ENCODE data around the gene IRF5.

The IRF5 gene

DNA sequence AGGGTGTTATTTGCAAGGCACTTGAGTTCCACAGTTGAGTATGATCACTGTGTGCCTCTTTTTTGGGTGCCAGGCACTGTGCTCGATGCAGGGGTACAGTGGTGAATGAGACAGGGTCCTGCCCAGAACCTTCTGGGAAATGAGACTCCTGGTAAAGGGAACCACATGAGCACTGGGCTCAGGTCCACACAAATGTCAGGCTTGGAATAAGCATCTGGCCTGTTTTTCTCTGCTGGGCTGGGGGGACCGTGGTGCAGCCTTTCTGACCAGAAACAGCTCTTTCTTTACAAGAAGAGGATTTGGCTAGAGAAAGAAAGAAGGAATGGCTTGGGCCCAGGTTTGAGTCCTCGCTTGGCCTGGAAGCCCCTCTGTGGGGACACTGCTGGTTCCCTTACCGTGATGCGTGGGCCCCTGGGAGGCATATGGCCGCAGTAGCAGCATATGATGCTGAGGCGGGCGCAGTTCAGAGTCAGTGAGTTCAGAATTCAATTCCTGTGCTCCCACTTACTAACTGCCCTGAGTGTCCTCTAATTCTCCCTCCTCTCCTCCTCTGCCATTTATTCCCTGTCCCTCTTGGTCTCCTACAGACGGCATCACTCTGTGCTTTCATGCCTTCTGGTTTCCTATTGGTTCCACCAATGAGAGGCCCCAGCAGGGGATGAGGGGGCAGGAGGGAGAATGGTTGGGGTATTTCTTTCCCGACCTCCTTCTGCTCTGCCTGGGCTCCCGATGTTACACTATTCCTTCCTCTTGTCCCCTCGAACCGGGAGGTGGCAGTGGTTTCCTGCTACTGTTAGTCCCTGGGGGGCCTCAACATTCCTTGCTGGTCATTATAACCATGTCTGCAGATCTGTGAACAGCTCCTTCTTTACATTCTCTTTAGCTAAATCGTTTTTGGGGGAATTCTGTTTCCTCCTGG, 17.6 kb upstream of the IRF5 start:
- DNase-seq (ENCODE audit: low read depth in 3 of 3, low spot score in 1 of 3), result no peak

DNA sequence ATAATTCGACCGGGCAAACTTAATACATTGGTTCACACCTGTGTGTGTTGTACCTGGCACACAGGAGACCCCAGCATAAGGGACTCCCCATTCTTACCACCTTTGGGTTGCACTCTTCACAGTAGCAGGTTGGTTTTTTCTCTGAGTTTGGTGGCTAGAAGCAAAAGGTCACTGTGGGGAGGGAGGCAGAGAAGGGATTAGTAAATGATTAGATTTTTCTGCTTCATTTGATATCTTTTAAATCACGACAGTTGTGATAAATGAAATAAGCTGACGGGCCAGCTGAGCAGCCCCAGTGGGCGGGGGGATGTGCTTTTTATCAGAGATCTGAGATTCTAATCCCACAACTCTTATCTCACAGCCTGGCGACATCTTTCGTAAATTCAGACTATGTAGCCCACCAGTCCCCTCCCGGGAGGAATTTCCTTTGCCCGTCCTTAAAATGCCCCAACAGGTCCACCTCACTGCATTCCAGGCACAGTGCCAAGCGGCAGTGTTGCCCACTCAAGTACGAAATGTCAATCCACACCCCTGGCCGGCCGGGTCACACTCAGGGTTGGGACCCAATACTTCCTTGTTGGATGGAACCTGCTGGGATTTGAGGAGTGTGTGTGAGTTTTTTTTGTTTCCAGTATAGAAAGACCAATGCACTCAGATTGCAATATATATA, 16.7 kb upstream of the IRF5 start:
- DNase-seq (ENCODE audit: low read depth in 3 of 3, low spot score in 1 of 3), result no peak

DNA sequence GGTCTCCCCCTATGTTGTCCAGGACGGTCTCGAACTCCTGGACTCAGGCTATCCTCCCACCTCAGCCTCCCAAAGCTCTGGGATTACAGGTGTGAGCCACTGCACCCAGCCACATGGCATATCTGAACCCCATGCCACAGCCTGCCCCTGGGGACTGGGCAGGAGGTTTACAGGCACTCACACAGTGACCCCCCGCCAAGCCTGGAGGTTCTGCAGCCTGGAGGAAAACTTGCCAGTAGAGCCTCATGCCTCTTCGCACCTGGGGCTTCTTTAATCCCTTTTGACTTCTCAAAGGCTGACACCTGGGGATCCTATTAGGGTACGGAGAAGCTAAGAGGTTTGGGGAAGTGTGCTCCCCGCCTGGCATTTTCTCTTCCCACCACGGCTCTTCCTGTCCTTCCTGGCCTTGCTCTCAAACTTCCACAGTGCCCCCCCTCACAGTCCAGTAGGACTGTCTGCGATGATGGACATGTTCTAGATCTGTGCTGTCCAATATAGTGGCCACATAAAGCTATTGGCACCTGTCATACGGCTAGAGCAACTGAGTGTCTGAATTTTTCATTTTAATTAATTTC, 15.8 kb upstream of the IRF5 start:
- no peak for DNase-seq (ENCODE audit: low read depth in 3 of 3, low spot score in 1 of 3)

DNA sequence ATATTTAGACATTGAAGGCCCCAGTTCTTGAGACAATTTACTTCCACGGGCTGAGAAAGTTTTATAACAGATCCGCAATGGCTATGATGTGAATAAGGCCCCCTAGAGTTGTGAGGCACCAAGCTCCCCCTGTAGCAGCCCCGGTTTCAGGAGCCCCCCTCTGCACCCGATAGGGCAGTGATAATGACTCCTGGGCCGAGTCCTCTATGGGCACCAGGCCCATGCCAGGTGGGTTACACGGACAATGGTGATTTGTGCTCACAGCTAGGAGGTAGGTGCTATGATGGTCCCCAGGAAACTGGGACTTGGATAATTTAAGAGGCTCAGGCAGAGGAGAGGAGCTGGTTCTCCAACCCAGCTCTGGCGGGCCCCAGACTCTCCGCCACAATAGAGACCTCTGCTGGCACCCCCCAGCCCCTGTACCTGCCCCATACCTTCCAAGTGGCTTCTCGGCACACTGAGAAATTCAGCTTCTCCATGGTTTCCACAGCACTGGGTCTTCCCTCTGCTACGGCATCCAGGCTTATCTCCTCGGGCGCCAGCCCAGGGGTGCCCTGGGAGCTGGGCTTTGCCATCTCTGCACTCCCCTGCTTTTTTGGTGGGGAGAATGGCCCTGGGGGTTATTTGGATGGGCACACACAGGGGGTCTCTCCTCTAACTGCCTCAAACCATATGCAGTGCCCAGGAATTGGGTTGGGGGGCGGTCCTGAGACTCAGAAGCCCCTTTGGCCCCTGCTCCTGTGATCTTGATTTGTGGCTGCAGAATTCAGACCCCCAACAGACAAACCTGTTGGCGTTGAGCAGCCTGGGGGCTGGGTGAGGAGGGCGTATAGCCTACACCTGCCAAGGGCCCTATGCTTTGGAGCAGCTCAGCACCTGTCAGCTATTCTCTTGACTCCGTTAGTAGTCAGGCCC, 15.0 kb upstream of the IRF5 start:
- no peak for DNase-seq (ENCODE audit: low read depth in 3 of 3, low spot score in 1 of 3)

DNA sequence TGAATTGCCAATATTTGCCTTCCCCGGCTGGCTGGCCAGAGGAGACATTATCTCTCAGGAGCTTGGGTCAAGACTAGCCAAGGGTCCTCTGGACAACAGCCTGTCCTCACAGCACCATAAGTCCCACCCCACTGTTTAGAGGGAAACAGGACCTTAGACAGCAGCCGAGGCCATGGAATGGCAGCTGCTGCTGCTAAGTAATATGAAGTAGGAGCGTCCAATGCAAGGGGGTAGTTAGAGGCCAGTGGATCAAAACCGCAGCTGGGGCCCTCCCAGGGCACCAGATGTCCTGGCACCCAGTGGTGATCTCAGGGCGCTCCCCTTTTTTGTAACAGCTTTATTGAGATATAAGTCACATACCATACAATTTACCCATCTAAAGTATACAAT, 14.3 kb upstream of the IRF5 start:
- no peak for DNase-seq (ENCODE audit: low read depth in 3 of 3, low spot score in 1 of 3)

DNA sequence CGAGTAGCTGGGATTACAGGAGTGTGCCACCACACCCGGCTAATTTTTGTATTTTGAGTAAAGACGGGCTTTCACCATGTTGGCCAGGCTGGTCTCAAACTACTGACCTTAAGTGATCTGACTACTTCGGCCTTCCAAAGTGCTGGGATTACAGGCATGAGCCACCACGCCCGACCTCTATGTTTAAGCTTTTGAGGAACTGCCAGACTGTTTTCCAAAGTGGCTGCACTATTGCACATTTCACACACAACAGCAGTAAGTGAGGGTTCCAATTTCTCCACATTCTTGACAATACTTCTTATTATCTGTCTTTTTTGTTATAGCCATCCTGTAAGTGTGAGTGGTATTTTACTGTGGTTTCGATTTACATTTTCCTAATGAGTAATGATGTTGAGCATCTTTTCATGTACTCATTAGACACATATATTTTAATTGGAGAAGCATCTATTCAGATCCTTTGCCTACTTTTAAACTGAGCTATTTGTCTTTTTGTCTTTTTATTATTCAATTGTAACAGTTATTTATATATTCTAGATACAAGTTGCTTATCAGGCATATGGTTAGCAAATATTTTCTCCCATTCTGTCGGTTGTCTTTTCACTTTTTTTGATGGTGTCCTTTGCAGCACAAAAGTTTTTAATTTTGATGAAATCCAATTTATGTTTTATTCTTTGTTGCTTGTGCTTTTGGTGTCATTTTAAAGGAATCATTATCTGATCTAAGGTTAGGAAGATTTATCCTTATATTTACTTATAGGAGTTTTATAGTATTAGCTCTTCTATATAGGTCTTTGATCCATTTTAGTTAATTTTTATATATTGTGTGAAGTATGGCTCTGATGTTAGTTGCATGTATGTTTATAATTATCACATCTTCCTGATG, 12.8 kb upstream of the IRF5 start:
- no peak for DNase-seq (ENCODE audit: low read depth in 3 of 3, low spot score in 1 of 3)

DNA sequence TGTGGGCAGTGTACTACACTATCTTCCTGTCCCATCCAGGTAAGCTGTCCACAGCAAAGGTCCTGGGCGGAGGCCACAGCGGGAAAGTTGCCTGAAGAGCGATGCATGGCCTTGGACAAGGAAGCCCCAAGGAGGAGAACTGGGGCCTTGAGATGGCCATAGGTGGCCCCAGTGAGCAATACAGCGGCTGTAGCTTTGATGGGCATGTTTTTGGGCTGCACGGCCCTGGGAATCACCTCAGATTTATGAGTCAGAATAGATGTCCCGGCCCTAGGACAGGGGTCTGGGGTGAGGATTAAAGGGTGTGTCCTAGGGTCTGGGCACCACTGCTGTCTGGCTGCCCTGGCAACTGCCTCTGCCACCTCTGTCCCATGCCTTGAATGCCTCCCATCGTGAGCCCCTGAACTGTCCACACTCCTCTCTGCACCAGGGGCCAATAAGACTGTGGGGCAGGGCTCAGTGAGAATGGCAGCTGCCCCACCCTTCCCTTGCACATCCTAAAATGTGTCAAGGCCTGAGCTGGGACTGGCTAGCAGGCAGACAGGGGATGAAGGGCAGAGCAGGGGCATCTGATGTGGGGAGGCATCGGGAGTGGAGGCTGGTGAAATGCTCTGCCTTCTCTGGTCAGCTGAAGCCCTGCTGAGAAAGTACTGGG, 9.4 kb upstream of the IRF5 start:
- no peak for DNase-seq (ENCODE audit: low read depth in 3 of 3, low spot score in 1 of 3)

DNA sequence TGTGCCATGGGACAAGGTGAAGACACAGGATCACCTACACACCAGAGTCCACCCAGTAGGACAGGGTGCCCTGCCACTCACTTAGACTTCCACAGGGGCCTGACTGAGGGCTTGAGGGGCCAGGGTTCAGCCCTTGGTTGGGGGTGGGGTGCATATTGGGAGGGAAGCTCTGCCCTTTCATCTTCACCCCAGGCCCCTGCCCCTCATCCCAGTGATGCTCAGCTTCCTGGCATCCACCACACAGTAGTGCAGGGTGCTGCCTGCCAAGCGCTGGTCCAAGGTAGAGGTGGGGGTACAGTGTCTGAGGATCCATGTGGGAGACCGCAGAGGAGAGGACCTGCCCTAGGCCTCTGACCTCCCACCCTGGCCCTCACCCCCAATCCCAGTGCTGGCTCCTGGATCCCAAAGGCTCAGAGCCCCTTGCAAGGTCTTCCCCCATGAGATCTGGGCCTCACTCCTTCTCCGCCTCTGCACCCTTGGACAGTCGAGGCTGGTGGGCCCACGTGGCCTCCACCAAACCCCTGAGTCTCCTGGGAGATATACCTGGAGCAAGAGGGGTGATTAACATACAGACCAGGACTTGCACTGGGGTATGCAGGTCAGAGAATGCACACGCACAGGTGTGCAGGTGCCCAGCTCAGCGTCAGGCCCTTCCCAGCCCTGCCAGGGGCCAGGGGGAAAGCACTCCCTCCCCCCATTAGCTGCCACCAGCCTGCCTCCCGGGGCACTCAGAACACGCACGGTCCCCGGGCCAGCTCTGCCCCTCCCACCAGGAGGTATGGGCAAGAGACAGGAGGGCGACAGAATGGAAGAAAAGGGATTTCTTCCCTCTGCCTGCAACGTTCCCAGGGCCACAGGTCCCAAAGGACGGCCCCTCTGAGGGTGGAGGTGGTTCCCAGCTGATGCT, 8.6 kb upstream of the IRF5 start:
- DNase-seq (ENCODE audit: low read depth in 3 of 3, low spot score in 1 of 3), result no peak

DNA sequence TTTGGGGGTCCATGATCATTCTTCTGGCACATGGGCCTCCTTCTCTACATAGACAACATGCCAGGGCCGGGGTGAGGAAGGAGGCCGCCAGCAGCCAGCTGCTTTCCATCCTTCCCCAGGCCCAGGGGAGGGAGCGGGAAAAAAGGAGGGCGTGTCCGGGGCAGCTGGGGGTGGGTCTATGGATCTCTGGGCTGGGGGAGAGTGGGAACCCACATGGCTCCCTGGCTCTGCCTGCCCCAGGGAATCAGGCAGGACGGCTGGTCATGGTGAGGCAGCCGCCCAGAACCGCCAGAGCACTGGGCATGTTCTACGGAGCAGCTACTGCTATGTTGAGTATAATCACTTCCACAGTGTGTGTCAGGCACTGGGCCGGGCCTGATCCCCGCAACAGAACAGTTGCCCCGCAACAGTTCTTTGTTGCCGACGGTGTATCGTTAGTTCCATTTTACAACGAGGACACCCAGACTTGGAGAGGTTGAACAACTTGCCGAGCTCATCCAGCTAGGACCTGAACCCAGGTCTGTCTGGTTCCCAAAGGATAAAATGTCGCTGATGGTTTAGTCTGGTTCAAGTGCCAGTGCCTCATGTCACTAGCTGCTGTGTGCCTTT, 6.4 kb upstream of the IRF5 start:
- DNase-seq (ENCODE audit: low read depth in 3 of 3, low spot score in 1 of 3), result no peak

DNA sequence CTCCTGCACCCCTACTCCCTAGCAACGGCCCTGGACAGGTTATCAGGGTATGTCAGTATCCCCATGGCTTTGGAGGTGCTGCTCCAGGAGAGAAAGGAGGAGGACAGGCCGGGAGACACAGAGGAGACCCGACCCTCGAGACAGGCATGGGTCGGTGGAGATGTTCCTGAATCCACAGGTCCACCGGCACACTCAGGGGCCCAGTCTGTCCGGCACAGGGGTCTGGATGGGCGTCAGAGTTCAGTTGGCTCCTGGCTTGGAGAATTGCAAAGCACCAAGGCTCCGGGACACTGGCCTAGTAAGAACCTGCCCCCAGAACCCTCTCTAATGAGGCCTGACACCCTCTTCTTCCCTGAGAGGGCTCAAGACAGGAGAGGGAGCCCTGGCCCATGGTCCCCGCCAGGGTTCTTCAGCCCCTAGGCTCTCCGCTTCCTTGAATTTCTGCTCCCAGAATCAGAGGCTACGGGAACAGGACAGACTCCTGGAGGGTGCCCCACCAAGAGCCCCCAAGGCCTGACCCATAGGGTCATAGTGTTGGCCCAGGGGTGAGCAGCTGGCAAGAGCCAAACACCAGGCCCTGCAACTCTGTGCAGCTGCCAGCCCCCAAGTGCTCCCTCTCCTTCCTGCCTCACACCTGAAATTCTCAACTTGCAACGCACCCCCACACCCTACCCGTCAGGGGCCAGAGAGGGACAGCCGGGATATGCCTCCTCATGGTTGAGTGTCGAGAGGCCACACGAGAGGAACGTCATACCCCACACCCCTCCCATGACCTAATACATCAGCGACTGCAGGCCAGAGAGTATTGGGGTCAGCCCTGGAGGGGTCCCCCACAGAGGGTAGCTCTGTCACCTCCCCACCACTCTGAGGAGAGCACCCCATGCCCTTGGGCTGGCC, 5.5 kb upstream of the IRF5 start:
- DNase-seq (ENCODE audit: low read depth in 3 of 3, low spot score in 1 of 3), result no peak

DNA sequence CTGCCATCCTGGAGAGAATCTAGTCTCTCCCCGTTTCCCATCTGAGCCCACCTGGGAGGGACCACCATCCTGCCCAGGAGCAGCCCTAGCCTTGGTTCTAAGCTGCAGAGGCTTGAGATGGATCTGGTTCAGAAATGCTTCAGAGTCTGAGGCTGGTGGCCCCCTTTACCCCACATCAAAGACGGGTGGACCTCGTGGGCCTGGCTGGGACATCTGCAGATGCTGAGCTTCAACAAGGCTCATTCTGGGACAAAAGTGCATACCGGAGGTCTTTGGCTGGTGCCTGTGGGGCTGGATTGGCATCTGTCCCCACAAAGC, 4.9 kb upstream of the IRF5 start:
- DNase-seq (ENCODE audit: low read depth in 3 of 3, low spot score in 1 of 3), result no peak

DNA sequence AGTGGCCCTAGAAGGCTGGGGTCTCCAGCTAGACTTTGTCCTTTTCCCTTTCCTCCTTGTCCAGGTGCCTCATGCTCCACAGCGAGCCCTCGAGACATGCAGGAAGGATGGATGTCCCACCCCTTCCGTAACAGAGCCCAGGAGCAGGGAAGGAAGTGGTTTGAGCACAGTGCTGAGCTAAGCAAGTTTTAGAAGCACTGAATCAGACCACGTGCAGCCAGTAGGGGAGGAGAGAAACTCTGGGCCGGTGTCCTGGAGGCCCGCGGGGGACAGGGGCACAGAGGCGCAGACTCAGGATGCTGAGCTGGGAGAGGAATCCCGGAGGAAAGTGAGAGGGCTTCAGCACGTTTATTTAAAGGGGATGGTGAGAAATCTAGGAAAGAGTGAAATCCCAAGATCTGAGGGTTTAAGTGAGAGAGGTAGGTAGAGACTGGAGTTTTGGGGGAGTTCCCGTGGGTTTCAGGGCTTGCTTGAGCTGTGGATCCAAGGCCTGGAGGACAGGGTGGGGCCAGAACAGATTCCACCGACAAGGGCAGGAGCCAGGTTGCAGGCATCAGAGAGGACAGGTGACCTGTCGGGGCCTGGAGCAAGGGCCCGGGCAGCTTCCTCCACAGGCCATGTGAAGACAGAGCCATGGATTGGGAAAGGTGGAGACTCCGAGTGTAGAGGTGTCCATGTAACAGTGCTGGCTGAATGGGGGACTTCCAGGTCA, 4.4 kb upstream of the IRF5 start:
- DNase-seq (ENCODE audit: low read depth in 3 of 3, low spot score in 1 of 3), result no peak

DNA sequence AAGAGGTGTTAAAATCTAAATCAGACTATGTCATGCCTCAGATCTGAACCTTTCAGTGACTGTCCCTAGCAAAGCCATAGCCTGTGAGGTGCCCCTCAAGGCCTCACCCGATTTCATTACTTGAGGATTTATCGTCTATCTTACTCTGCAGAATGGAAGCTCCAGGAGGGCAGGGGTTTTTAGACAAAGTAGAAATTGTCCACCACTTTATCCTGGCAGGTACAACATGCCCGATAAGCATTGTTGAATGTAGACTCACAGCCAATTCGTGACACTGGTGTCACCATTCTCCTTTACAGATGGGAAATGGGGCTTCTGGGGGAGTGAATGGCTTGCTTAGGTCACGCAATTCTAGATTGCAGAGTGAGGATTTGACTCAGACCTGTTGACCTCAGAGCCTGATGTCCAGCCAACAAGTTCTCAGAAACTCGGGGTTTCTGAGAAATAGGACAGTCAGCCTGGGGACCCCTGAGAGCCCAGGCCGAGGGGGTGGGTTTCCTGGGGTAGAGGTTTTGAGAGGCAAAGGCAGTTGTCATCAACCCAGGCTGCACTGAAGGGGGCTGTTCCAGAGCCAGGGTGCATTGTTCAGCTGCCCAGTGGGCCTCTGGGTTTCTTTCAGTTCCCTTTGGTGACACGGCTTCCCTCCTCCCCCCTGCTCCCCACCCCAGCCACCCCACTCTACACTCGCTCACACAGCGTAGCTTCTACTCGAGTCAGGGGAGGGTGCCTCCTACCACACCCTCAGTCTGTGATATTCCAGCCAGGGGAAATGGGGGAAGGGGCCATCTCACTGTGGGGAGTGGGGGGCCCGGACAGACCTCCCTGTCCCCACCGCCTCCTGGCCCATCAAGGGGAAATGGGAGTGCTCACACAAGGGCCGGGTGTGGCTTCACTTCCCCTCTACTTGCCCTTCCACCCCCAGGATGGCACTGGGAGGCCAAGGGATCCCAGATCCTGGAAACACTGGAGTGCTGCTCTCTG, 3.1 kb upstream of the IRF5 start:
- no peak for DNase-seq (ENCODE audit: low read depth in 3 of 3, low spot score in 1 of 3)

DNA sequence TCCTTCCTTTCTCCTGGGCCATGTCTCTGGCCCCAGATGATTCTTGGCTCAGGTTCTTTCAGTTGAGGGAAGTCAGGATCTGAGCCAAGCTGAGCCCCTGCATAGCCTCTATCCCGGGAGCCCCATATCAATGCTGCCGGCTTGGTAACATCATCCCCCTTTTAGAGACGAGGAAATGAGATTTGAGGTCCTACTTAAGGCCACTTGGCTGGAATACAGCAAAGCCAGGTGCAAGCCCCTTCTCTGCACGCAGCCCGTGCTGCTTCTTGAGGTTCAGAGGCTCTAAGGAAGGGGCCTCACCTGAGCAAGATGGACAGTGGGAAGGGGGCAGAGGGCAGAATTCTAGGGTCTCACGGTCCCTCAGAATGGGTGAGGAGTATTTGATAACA, 2.4 kb upstream of the IRF5 start:
- no peak for DNase-seq (ENCODE audit: low read depth in 3 of 3, low spot score in 1 of 3)

DNA sequence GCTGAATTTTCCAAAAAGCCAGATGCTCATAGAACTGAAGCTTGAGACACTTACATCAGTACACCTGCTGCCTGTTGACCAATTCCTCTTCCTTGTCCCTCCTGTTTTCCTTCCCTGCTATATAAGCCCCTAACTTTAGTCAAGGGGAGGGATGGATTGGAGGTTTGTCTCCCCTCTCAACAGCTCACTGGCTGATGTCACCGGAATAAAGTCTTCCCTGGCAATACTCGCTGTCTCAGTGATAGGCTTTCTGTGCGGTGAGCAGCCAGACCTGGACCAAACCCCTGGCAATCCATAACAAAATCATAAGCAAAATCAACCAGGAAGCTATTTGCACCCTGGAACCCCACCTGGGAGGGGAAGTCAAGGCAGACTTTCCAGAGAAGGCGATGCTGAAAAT, 929 bp upstream of the IRF5 start:
- DNase-seq (ENCODE audit: low read depth in 3 of 3, low spot score in 1 of 3), result no peak

DNA sequence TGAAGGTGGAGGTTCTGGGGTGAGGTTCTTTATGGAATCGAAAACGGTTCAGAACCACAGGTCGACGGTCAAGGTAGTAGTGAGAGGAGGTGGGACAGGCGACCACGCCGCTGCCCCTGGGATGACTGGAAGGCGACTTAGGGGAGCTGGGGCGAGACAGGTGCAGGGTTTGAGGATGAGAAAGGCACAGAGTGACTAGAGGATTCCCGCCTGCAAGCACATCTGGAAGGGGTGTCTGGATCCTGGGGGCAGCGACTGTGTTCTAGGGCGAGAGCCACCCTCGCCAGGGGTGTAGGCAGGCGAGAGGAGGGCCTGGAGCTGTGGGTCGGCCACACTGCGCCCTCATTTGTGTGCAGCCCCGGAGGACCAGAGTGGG, 468 bp upstream of the IRF5 start:
- DNase-seq (ENCODE audit: low read depth in 3 of 3, low spot score in 1 of 3), result no peak

Measured in stimulated activated CD4-positive, alpha-beta T cell treated with anti-CD3 and anti-CD28 coated beads, TNF-alpha, amount 100 ng/mL, for 1 hour (primary cell).